WTC11 (cell line): ENCODE measurements around the gene TMEM108. TPM values are rescaled to one million over a fixed set of nuclear protein-coding genes. Genes with fewer than 3 reads are reported as not detected.

Source experiments
- ATAC-seq: fragments of 200-7000 bp; cut with Tn5 transposase; 2 replicates; pipeline ENCODE4 v1.10.0; 2021; ENCODE audit warnings: mild to moderate bottlenecking, moderate library complexity
- CTCF ChIA-PET: fragments of 300-600 bp; sonication (Branson Sonifier 250); formaldehyde crosslinking; loops from one replicate; lab custom pipeline; 2021; ENCODE audit warnings: antibody characterized with exemption; lab: Charles Lee
- POLR2A ChIA-PET: fragments of 350-600 bp; sonication (Branson Sonifier 250); formaldehyde crosslinking; loops from one replicate; lab custom pipeline; 2021; ENCODE audit warnings: antibody characterized with exemption; lab: Charles Lee
- DNase-seq: peaks from one replicate; pipeline ENCODE4 v3.0.0; 2021; ENCODE audit warnings: low spot score
- H3K27ac Mint-ChIP-seq: 2 replicates; pipeline ENCODE4 v1.8.0; 2021; ENCODE audit warnings: mixed read lengths
- H3K27me3 Mint-ChIP-seq: 2 replicates; pipeline ENCODE4 v1.8.0; 2021; ENCODE audit warnings: low read depth, mild to moderate bottlenecking, moderate library complexity, mixed read lengths
- H3K36me3 Mint-ChIP-seq: 2 replicates; pipeline ENCODE4 v1.8.0; 2021; ENCODE audit warnings: mixed read lengths
- H3K4me1 Mint-ChIP-seq: 2 replicates; pipeline ENCODE4 v1.8.0; 2022; ENCODE audit warnings: mixed read lengths
- H3K4me3 Mint-ChIP-seq: 2 replicates; pipeline ENCODE4 v1.8.0; 2021; ENCODE audit warnings: mild to moderate bottlenecking, moderate library complexity, mixed read lengths
- H3K9me3 Mint-ChIP-seq: 2 replicates; pipeline ENCODE4 v1.8.0; 2021; ENCODE audit warnings: mixed read lengths
- AFF4 ChIP-seq: sonication (generic); formaldehyde crosslinking; IDR thresholded peaks from 2 replicates; pipeline ENCODE4 v1.8.1; 2023; ENCODE audit warnings: mild to moderate bottlenecking, missing genetic modification reagents, borderline replicate concordance
- AR ChIP-seq: fragments of 250-450 bp; sonication (Bioruptor Pico); IDR thresholded peaks from 2 replicates; pipeline ENCODE4 v1.9.0; 2021; ENCODE audit warnings: mild to moderate bottlenecking
- E2F4 ChIP-seq: sonication (generic); formaldehyde crosslinking; IDR thresholded peaks from 2 replicates; pipeline ENCODE4 v1.8.1; 2022; ENCODE audit warnings: low read depth, mild to moderate bottlenecking, moderate library complexity, missing genetic modification reagents, borderline replicate concordance
- EMX1 ChIP-seq: fragments of 250-450 bp; sonication (Bioruptor Pico); IDR thresholded peaks from 2 replicates; pipeline ENCODE4 v1.8.0; 2021; ENCODE audit warnings: mild to moderate bottlenecking
- KAT7 ChIP-seq: sonication (generic); formaldehyde crosslinking; IDR thresholded peaks from 2 replicates; pipeline ENCODE4 v1.8.1; 2023; ENCODE audit warnings: missing genetic modification reagents, mild to moderate bottlenecking, borderline replicate concordance
- OVOL2 ChIP-seq: fragments of 250-450 bp; sonication (Bioruptor Pico); IDR thresholded peaks from 2 replicates; pipeline ENCODE4 v1.9.0; 2021; ENCODE audit warnings: mild to moderate bottlenecking, borderline replicate concordance
- PRDM15 ChIP-seq: sonication (generic); formaldehyde crosslinking; IDR thresholded peaks from 2 replicates; pipeline ENCODE4 v1.8.0; 2022; ENCODE audit warnings: missing genetic modification reagents
- ZBTB21 ChIP-seq: sonication (generic); formaldehyde crosslinking; IDR thresholded peaks from 2 replicates; pipeline ENCODE4 v1.8.1; 2023; ENCODE audit warnings: mild to moderate bottlenecking, missing genetic modification reagents, borderline replicate concordance
- ZNF138 ChIP-seq: sonication (generic); formaldehyde crosslinking; conservative IDR thresholded peaks from 2 replicates; pipeline ENCODE4 v1.8.1; 2022; ENCODE audit warnings: mild to moderate bottlenecking, moderate library complexity, missing genetic modification reagents
- ZNF263 ChIP-seq: sonication (generic); formaldehyde crosslinking; IDR thresholded peaks from 2 replicates; pipeline ENCODE4 v1.8.1; 2022; ENCODE audit warnings: low read depth, mild to moderate bottlenecking, moderate library complexity, missing genetic modification reagents
- ZNF281 ChIP-seq: sonication (generic); formaldehyde crosslinking; IDR thresholded peaks from 2 replicates; pipeline ENCODE4 v1.8.0; 2023; ENCODE audit warnings: mild to moderate bottlenecking, missing genetic modification reagents
- ZSCAN18 ChIP-seq: fragments of 250-450 bp; sonication (Bioruptor Pico); IDR thresholded peaks from 2 replicates; pipeline ENCODE4 v2.1.2; 2022; ENCODE audit warnings: mild to moderate bottlenecking, moderate library complexity
- total RNA-seq: library from RNA; stranded (reverse); gene quantifications from 3 replicates; pipeline ENCODE4 v1.2.3, GENCODE V29; 2021

TMEM108 gene
- total RNA-seq, 1 experiment from 2014 or later: 14.7 TPM

- POLR2A ChIA-PET: no interaction called here
- Mint-ChIP-seq H3K4me3 (no peak overlapping the region), H3K4me1 (peaks cover 26% of the 10 kb centered on the region), H3K9me3 (no peaks in the 10 kb centered on the region; the same call in 1 of the 2 replicates), H3K36me3 (no peaks in the 10 kb centered on the region), H3K27ac (no peak overlapping the region), H3K27me3 (no peaks in the 10 kb centered on the region)
- no peak for TF ChIP-seq AFF4 (CRISPR knock-in tag)
- TF ChIP-seq EMX1: no peak
- TF ChIP-seq KAT7: no peak
- TF ChIP-seq AR (CRISPR knock-in tag): no peak
- no peak for TF ChIP-seq OVOL2 (CRISPR knock-in tag)
- no peak for TF ChIP-seq E2F4 (CRISPR knock-in tag)
- DNase-seq (no peak), ATAC-seq (peak; percentile 25; the same call in 1 of the 2 replicates)
- CTCF ChIA-PET: interaction anchor here (0.9 to 3.3 kb wide), 6 partner anchors 13 to 649 kb away, joined by 3 to 19 read pairs (median 3); no protein-coding TSS in a partner anchor
These were observed 337.2 kb downstream of the TMEM108 start for GRCh38 chr3:133375403-133375745.

- peak; percentile 23 for DNase-seq
- Mint-ChIP-seq H3K27ac (no peak overlapping the region), H3K9me3 (no peaks in the 10 kb centered on the region; the same call in 1 of the 2 replicates), H3K4me1 (peaks cover 26% of the 10 kb centered on the region), H3K36me3 (no peaks in the 10 kb centered on the region), H3K27me3 (no peaks in the 10 kb centered on the region), H3K4me3 (no peak overlapping the region)
- CTCF ChIA-PET: interaction anchor here (0.6 to 3.3 kb wide), 9 partner anchors 24 to 650 kb away, joined by 3 to 19 read pairs (median 3); no protein-coding TSS in a partner anchor
- ATAC-seq: peak; percentile 25; the same call in 1 of the 2 replicates
- POLR2A ChIA-PET: interaction anchor here (0.6 kb wide), 1 partner anchor 646 kb away, joined by 3 read pairs; no protein-coding TSS in a partner anchor
- no peak for TF ChIP-seq ZSCAN18 (CRISPR knock-in tag)
- no peak for TF ChIP-seq ZNF281
- no peak for TF ChIP-seq ZNF138 (CRISPR knock-in tag)
- TF ChIP-seq ZNF263 (CRISPR knock-in tag): no peak
- no peak for TF ChIP-seq ZBTB21
- TF ChIP-seq AFF4 (CRISPR knock-in tag): no peak
- no peak for TF ChIP-seq PRDM15 (CRISPR knock-in tag)
- no peak for TF ChIP-seq KAT7
These were observed 338.6 kb downstream of the TMEM108 start for GRCh38 chr3:133376810-133377209.
